Measurements from ENCODE around the gene UNC93B1. TPM values are rescaled to one million over a fixed set of nuclear protein-coding genes. Genes with fewer than 3 reads are reported as not detected.
A peak's percentile ranks its signal among the peaks of the same experiment; 100 is the strongest.

The UNC93B1 gene
- total and polyA plus RNA-seq, 2 of the 13 experiments (the other 11 are each of a cell fraction or from before 2014, with no cell fraction given): 8.8 to 18.9 TPM

DNA sequence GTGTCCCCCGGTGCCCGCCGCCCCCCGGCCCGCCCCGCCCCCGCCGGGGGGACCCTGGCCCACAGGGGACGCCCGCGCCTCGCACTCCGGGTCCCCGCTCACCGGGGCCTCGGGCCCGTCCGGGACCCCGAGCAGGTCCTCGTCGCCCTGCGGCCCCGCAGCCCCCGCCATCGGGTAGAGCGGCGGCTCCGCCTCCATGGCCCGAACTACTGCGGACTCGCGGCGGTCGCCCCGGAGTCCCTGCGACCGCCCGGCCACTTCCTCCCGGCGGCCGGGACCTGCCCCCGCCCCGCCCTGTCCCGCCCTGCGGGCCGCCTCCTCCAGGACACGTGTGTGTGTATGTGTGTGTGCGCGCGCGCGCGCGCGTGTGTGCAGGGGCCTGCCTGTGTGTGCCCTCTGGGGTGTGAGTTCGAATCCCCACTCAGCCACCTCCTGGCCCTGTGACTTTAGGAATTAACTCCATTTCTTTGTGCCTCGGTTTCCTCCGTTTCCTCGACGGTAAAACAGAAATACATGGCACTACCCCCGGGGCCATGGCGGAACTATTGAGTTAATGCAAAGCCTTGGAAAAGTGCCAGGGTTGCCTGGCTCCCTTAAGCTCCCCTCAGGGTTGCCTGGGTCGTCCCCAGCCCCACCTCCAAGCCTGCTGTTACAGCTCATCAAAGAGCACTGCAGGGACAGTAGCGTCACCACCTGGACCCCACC is at the start of gene UNC93B1 (continued):
- TF ChIP-seq, protein P1, sequence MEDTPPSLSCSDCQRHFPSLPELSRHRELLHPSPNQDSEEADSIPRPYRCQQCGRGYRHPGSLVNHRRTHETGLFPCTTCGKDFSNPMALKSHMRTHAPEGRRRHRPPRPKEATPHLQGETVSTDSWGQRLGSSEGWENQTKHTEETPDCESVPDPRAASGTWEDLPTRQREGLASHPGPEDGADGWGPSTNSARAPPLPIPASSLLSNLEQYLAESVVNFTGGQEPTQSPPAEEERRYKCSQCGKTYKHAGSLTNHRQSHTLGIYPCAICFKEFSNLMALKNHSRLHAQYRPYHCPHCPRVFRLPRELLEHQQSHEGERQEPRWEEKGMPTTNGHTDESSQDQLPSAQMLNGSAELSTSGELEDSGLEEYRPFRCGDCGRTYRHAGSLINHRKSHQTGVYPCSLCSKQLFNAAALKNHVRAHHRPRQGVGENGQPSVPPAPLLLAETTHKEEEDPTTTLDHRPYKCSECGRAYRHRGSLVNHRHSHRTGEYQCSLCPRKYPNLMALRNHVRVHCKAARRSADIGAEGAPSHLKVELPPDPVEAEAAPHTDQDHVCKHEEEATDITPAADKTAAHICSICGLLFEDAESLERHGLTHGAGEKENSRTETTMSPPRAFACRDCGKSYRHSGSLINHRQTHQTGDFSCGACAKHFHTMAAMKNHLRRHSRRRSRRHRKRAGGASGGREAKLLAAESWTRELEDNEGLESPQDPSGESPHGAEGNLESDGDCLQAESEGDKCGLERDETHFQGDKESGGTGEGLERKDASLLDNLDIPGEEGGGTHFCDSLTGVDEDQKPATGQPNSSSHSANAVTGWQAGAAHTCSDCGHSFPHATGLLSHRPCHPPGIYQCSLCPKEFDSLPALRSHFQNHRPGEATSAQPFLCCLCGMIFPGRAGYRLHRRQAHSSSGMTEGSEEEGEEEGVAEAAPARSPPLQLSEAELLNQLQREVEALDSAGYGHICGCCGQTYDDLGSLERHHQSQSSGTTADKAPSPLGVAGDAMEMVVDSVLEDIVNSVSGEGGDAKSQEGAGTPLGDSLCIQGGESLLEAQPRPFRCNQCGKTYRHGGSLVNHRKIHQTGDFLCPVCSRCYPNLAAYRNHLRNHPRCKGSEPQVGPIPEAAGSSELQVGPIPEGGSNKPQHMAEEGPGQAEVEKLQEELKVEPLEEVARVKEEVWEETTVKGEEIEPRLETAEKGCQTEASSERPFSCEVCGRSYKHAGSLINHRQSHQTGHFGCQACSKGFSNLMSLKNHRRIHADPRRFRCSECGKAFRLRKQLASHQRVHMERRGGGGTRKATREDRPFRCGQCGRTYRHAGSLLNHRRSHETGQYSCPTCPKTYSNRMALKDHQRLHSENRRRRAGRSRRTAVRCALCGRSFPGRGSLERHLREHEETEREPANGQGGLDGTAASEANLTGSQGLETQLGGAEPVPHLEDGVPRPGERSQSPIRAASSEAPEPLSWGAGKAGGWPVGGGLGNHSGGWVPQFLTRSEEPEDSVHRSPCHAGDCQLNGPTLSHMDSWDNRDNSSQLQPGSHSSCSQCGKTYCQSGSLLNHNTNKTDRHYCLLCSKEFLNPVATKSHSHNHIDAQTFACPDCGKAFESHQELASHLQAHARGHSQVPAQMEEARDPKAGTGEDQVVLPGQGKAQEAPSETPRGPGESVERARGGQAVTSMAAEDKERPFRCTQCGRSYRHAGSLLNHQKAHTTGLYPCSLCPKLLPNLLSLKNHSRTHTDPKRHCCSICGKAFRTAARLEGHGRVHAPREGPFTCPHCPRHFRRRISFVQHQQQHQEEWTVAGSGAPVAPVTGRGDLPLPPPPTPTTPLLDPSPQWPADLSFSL (CRISPR knock-in tag; IDR thresholded peaks at IDR 0.05): no peak
- TF ChIP-seq MAFK (conservative IDR thresholded peaks at IDR 0.05 in 1 of 2, IDR thresholded peaks at IDR 0.05 in 1 of 2; ENCODE audit: low read length in 2 of 2) (no peak), NR2C2 (CRISPR knock-in tag; IDR thresholded peaks at IDR 0.05; ENCODE audit: borderline replicate concordance) (no peak), ETV6 (CRISPR knock-in tag; conservative IDR thresholded peaks at IDR 0.05) (no peak), SALL2 (CRISPR knock-in tag; IDR thresholded peaks at IDR 0.05) (no peak; the same call in 1 of the 2 replicates), FOSL2 (CRISPR knock-in tag; IDR thresholded peaks at IDR 0.05) (no peak), MYNN (CRISPR knock-in tag; IDR thresholded peaks at IDR 0.05; ENCODE audit: low read depth) (no peak), ELF1 (CRISPR knock-in tag; IDR thresholded peaks at IDR 0.05) (no peak), ZNF180 (CRISPR knock-in tag; IDR thresholded peaks at IDR 0.05; ENCODE audit: borderline replicate concordance, low read depth) (no peak), ZFP36L2 (CRISPR knock-in tag; IDR thresholded peaks at IDR 0.05) (no peak), KLF15 (CRISPR knock-in tag; IDR thresholded peaks at IDR 0.05; ENCODE audit: borderline replicate concordance) (no peak), MED13 (CRISPR knock-in tag; IDR thresholded peaks at IDR 0.05) (0 out of 2 replicates have a peak, but pooled peaks have one; percentile 25), ZNF205 (CRISPR knock-in tag; IDR thresholded peaks at IDR 0.05) (no peak), CAMTA2 (CRISPR knock-in tag; IDR thresholded peaks at IDR 0.05; ENCODE audit: borderline replicate concordance) (no peak)
- TF ChIP-seq, protein P2, sequence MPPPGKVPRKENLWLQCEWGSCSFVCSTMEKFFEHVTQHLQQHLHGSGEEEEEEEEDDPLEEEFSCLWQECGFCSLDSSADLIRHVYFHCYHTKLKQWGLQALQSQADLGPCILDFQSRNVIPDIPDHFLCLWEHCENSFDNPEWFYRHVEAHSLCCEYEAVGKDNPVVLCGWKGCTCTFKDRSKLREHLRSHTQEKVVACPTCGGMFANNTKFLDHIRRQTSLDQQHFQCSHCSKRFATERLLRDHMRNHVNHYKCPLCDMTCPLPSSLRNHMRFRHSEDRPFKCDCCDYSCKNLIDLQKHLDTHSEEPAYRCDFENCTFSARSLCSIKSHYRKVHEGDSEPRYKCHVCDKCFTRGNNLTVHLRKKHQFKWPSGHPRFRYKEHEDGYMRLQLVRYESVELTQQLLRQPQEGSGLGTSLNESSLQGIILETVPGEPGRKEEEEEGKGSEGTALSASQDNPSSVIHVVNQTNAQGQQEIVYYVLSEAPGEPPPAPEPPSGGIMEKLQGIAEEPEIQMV (CRISPR knock-in tag; IDR thresholded peaks at IDR 0.05; ENCODE audit: low read depth): no peak
- TF ChIP-seq, protein P3, sequence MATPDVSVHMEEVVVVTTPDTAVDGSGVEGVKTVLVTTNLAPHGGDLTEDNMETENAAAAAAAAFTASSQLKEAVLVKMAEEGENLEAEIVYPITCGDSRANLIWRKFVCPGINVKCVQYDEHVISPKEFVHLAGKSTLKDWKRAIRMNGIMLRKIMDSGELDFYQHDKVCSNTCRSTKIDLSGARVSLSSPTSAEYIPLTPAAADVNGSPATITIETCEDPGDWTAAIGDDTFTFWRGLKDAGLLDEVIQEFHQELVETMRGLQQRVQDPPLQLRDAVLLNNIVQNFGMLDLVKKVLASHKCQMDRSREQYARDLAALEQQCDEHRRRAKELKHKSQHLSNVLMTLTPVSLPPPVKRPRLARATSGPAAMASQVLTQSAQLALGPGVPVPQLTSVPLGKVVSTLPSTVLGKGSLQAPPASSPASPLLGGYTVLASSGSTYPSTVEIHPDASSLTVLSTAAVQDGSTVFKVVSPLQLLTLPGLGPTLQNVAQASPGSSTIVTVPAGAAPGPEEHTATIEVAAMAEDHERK (CRISPR knock-in tag; IDR thresholded peaks at IDR 0.05; ENCODE audit: low read depth): no peak
- TF ChIP-seq, protein P4, sequence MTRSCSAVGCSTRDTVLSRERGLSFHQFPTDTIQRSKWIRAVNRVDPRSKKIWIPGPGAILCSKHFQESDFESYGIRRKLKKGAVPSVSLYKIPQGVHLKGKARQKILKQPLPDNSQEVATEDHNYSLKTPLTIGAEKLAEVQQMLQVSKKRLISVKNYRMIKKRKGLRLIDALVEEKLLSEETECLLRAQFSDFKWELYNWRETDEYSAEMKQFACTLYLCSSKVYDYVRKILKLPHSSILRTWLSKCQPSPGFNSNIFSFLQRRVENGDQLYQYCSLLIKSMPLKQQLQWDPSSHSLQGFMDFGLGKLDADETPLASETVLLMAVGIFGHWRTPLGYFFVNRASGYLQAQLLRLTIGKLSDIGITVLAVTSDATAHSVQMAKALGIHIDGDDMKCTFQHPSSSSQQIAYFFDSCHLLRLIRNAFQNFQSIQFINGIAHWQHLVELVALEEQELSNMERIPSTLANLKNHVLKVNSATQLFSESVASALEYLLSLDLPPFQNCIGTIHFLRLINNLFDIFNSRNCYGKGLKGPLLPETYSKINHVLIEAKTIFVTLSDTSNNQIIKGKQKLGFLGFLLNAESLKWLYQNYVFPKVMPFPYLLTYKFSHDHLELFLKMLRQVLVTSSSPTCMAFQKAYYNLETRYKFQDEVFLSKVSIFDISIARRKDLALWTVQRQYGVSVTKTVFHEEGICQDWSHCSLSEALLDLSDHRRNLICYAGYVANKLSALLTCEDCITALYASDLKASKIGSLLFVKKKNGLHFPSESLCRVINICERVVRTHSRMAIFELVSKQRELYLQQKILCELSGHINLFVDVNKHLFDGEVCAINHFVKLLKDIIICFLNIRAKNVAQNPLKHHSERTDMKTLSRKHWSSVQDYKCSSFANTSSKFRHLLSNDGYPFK (CRISPR knock-in tag; IDR thresholded peaks at IDR 0.05; ENCODE audit: borderline replicate concordance): no peak
